GM12892 (cell line): Measurements from ENCODE around the gene CHCHD1.
A peak's percentile ranks its signal among the peaks of the same experiment; 100 is the strongest.

ENCODE experiments used
- DNase-seq: peaks from one replicate; pipeline ENCODE4 v3.0.0; 2011; ENCODE audit not compliant: insufficient read length
- FAIRE-seq: peaks from 2 replicates; lab custom pipeline; 2011; peaks lifted over from hg19 to GRCh38; lab: Jason Lieb, UNC
- POLR2A ChIP-seq: IDR thresholded peaks from 2 replicates; pipeline ENCODE4 v1.6.1; 2011; ENCODE audit warnings: low read depth, low read length, control low read depth
- POLR2AphosphoS5 ChIP-seq: IDR thresholded peaks from 2 replicates; pipeline ENCODE4 v1.6.1; 2011; ENCODE audit warnings: low read depth, low read length, control low read depth
- TAF1 ChIP-seq: IDR thresholded peaks from 2 replicates; pipeline ENCODE4 v1.6.1; 2011; ENCODE audit warnings: low read depth, mild to moderate bottlenecking, control low read depth, low read length, borderline replicate concordance

CHCHD1 gene

DNA sequence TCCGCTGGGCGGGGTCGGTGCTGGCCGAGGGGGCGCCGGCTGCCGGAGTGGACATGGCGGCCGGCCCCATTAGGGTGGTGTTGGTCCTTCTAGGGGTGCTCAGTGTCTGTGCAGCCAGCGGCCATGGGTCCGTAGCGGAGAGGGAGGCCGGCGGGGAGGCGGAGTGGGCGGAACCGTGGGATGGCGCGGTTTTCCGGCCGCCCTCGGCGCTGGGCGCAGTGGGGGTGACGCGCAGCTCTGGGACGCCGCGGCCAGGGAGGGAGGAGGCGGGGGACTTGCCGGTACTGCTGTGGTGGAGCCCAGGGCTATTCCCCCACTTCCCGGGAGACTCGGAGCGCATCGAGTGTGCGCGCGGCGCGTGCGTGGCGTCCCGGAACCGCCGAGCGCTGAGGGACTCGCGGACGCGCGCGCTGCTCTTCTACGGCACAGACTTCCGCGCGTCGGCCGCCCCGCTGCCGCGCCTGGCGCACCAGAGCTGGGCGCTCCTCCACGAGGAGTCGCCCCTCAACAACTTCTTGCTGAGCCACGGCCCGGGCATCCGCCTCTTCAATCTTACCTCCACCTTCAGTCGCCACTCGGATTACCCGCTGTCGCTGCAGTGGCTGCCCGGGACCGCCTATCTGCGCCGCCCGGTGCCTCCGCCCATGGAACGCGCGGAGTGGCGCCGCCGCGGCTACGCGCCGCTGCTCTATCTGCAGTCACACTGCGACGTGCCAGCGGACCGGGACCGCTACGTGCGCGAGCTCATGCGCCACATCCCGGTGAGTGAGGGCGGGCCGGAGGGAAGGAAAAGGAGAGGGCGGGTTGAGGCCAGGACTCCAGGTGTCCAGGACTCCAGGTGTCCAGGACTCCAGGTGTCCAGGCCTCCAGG is 9.3 kb upstream of the CHCHD1 start:
- TF ChIP-seq POLR2A (peak; percentile 68), TAF1 (0 out of 2 replicates have a peak, but pooled peaks have one; percentile 6), POLR2AphosphoS5 (peak; percentile 50)
- FAIRE-seq (peak; percentile 89), DNase-seq (peak; percentile 79)

DNA sequence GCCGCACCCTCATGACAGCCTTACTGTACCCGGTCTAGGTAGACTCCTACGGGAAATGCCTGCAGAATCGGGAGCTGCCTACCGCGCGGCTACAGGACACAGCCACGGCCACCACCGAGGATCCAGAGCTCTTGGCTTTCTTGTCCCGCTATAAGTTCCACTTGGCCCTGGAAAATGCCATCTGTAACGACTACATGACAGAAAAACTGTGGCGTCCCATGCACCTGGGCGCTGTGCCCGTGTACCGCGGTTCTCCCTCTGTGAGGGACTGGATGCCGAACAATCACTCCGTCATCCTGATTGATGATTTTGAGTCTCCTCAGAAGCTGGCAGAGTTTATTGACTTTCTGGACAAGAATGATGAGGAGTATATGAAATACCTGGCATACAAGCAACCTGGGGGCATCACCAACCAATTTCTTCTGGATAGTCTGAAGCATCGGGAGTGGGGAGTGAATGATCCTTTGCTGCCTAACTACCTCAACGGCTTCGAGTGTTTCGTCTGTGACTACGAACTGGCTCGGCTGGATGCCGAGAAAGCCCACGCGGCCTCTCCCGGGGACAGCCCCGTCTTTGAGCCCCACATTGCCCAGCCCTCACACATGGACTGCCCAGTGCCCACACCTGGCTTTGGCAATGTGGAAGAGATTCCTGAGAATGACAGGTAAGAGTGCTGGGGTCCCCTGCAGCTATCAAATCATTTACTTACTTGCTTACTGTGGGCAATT is 8.5 kb upstream of the CHCHD1 start:
- DNase-seq: no peak
- peak; percentile 63 for FAIRE-seq
- TF ChIP-seq TAF1 (no peak), POLR2AphosphoS5 (no peak), POLR2A (no peak)

DNA sequence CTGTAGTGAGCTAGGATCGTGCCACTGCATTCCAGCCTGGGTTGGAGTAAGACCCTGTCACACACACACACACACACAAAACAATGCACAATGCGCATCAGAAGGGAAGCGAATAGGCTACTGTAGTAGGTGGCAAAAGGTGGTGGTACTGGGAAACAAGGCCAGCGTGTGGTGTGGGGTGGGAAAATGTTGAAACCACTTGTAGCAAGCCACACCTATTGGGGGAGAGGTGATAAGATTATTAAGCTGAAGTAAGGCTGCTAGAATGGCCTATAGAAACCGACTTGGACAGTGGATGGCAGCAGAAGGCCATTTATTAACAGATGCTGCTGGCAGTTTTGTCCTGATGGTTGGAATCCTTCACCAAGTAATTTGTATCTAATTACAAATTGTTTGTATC is 7.2 kb upstream of the CHCHD1 start:
- FAIRE-seq (no peak), DNase-seq (no peak)
- TF ChIP-seq POLR2AphosphoS5 (no peak), POLR2A (no peak), TAF1 (no peak)

DNA sequence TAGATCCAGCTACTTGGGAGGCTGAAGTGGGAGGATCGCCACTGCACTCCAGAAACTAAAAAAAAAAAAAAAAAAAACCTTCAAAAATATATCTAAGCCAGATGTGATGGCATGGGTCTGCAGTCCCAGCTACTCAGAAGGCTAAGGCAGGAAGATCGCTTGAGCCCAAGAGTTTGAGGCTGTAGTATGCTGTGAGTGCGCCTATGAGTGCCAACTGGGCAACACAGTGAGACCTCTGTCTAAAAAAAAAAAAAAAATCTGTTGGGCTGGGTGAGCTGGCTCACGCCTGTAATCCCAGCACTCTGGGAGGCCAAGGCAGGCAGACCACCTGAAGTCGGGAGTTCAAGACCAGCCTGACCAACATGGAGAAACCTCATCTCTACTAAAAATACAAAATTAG is 2.8 kb upstream of the CHCHD1 start:
- TF ChIP-seq TAF1 (no peak), POLR2AphosphoS5 (no peak), POLR2A (no peak)
- no peak for FAIRE-seq

DNA sequence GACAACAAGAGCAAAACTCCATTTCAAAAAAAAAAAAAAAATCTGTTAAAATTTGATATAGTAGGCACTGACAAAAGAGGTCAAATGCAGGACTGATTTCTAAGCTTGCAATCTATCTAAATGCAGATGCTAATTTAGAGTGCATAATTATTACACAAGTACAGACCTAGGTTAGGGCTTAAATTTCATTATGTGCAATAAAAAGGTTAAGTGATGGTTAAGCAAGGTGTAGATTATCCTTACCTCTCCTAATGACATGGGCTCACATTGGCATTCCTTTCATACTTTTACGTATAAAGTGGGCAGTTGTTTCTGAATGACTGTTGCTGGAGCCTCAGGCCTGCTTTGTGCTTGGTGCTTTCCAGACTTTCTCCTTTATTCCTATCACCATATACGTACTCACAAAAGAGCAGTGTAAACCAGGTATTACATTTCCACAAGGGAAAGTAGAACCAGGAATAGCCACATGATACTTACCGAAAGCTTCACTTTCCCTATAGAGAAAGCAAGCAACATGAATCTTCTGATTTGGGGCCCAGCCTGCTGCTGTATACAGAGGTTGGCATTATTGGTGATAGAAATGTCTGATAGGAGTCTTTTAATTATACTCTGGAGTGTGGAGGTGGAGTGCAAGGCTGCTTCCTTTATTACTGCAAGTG is 2.2 kb upstream of the CHCHD1 start:
- DNase-seq: no peak
- FAIRE-seq: no peak
- TF ChIP-seq POLR2AphosphoS5 (no peak), TAF1 (no peak), POLR2A (no peak)

More for the DNA sequence above, 2.8 kb upstream of the CHCHD1 start:
- no peak for DNase-seq

DNA sequence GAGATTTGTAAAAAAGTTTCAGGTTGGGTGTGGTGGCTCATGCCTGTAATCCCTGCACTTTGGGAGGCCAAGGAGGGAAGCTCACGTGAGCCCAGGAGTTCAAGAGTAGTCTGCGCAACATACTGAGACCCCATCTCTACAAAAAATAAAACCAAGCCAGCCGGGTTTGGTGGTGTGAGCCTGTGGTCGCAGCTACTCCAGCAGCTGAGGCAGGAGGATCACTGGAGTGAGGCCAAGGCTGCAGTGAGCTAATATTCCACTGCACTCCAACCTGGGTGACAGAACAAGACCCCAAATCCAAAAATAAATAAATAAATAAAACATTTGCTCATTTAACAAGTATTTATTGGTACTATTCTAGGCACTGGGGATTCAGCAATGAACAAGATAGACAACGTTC is 1.5 kb upstream of the CHCHD1 start:
- FAIRE-seq (no peak), DNase-seq (no peak)
- TF ChIP-seq POLR2AphosphoS5: no peak
- TF ChIP-seq POLR2A: no peak
- no peak for TF ChIP-seq TAF1

DNA sequence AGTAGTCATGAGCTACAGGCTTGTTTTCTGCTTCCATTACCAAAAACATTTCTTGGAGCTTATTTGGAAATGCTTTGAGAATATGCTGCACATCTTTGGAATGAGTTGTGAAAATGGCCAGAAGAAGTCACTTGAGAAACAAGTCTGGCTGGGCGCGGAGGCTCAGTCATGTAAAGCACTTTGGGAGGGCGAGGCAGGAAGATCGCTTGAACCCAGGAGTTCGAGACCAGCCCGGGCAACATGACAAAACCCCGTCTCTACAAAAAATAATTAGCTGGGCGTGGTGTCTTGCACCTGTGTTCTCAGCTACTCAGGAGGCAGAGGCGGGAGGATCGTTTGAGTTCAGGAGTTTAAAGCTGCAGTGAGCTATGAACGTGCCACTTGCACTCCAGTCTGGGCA is 882 bp upstream of the CHCHD1 start:
- FAIRE-seq (no peak), DNase-seq (no peak)
- no peak for TF ChIP-seq POLR2A
- no peak for TF ChIP-seq TAF1

DNA sequence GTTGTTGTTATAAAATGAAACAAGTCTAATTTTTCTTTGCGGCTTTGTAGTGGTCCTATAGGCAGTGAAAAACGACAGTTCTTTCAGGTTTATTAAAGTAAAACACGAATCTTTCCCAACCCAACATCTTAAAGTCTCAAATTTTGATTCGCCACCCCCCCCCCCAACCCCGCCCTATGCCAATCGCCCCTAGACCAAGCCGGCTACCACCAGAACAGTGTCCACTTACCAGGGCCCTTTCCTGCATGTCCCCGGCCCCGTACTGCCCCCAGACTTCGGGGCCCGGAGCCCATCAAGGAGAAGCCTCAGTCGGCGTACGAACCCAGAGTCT is 335 bp upstream of the CHCHD1 start:
- FAIRE-seq (no peak), DNase-seq (no peak)
- TF ChIP-seq POLR2A: no peak
- no peak for TF ChIP-seq POLR2AphosphoS5
- no peak for TF ChIP-seq TAF1

DNA sequence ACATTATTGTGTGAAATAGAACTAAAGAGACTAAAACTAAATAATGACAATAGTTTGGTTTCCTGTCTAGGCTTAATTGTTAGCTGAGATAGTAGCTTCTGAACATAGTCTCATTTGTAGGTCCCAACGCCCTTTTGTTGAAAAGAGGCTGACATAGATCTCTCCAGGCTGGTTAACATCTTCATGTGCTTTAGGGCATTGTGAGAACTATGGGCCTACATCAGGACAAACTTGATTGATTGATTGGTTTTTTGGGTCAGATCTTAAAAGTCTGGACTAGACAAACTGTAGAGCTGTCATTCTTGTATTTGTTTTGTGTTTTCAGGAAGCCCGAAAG is 869 bp downstream of the CHCHD1 start:
- FAIRE-seq: no peak
- TF ChIP-seq POLR2A (no peak), POLR2AphosphoS5 (no peak), TAF1 (no peak)
- DNase-seq: no peak

DNA sequence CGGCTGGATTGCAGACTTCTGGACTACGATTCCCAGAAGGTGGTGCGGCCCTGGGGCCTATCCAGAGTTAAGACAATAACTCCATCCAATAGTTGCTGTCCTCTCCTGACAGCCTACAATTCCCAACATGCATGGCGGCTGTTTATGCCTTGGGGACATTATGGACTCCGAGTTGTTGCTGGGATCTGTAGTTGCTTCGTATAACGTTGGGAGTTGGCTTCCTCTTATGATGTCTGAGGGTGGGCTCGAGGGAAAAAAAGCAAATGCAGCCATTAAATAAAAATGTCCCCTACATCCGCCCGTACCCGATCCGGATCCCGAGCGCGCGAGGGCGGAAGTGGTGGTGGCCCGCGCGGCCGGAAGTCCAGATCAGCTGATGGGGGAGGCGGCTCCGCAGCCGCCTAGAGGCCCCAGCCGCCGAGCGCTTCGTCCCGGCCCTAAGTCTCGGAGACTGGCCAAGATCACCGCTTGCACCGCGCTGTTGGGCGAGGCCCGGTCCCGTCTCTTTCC is 3.4 kb downstream of the CHCHD1 start, which contains the start of gene ZSWIM8:
Gene ZSWIM8 (plus strand): TSS at position 396 of the 510 bp plus-strand sequence. CDS start 273 bp downstream, outside the sequence.
- DNase-seq: peak; percentile 92
- peak; percentile 100 for FAIRE-seq
- TF ChIP-seq POLR2AphosphoS5 (peak; percentile 45; the same call in 1 of the 2 replicates), POLR2A (peak; percentile 64; the same call in 1 of the 2 replicates), TAF1 (no peak)
